Breast epithelium (tissue), 3 donors: ENCODE data around the gene KIF4B.

Experiments used
- POLR2A ChIP-seq: fragments of 450-650 bp; IDR thresholded peaks from one replicate; pipeline ENCODE4 v1.6.1; 2016; ENCODE audit warnings: antibody characterized with exemption, mild to moderate bottlenecking, moderate library complexity
- POLR2AphosphoS5 ChIP-seq, 3 donors: sonication (generic); formaldehyde crosslinking; IDR thresholded peaks; one replicate each; pipeline ENCODE4 v1.6.1; 2017; ENCODE audit warnings: antibody characterized with exemption in 3 of 3
- TF ChIP-seq, protein P1 (sequence below), 3 donors: fragments of 450-650 bp; IDR thresholded peaks; one replicate each; pipeline ENCODE4 v1.5.1; 2016 to 2017; ENCODE audit warnings: antibody characterized with exemption in 3 of 3, mild to moderate bottlenecking in 3 of 3, moderate library complexity in 3 of 3

DNA sequence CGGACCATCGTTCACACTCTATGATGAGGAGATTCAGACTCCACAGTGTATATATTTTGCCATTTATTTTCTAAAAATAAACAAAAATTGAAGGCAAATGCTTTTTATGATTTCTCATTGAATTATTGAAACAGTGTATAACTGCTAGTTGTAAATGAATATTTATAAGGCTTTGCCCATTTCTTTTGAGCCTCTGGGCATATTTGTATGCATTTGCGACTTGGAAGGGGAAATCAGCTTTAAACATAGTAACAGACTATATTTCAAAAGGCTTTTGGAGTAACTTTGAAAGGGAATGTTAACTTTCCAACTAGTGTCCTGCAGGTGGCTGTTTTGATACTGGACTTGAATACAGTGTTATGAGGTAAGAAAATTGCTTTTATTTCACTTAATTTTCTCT lies 46.7 kb upstream of the KIF4B start:
- TF ChIP-seq POLR2A (no peak), POLR2AphosphoS5 (IDR thresholded peaks at IDR 0.05) (no peak)
- TF ChIP-seq, protein P1, sequence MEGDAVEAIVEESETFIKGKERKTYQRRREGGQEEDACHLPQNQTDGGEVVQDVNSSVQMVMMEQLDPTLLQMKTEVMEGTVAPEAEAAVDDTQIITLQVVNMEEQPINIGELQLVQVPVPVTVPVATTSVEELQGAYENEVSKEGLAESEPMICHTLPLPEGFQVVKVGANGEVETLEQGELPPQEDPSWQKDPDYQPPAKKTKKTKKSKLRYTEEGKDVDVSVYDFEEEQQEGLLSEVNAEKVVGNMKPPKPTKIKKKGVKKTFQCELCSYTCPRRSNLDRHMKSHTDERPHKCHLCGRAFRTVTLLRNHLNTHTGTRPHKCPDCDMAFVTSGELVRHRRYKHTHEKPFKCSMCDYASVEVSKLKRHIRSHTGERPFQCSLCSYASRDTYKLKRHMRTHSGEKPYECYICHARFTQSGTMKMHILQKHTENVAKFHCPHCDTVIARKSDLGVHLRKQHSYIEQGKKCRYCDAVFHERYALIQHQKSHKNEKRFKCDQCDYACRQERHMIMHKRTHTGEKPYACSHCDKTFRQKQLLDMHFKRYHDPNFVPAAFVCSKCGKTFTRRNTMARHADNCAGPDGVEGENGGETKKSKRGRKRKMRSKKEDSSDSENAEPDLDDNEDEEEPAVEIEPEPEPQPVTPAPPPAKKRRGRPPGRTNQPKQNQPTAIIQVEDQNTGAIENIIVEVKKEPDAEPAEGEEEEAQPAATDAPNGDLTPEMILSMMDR (IDR thresholded peaks at IDR 0.05) = no peak
